HG03520 (cell line): ENCODE results near the gene FABP1.

Experiments
- ATAC-seq: cut with Tn5 transposase; IDR thresholded peaks from one replicate; pipeline ENCODE4 v1.9.1; 2021; ENCODE audit warnings: mild to moderate bottlenecking, moderate library complexity; ENCODE audit not compliant: unreplicated experiment

The FABP1 gene

GRCh38 chr2:88116669-88117432 is 11.0 kb downstream of the FABP1 start:
- ATAC-seq = no peak

GRCh38 chr2:88115825-88116518 is 11.9 kb downstream of the FABP1 start:
- no peak for ATAC-seq

GRCh38 chr2:88114889-88115288 is 13.0 kb downstream of the FABP1 start:
- ATAC-seq = no peak

DNA sequence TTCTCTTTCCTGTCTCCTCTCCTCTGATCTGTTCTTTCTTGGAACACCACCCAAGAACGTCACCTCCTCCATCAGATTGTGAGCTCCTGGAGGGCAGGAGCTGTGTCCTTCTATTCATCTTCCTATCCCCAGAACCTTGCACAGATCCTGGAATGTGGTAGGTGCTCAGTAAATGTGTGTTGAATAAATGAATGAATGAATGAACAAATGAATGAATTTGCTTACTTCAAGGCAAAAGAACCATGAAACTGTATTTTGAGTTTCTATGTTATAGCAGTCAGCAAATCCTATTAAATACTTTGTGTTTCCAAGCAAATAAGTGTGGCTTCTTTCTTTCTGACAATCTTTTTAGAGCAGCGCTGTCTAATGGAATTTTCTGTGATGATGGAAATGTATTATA is 14.8 kb downstream of the FABP1 start:
- ATAC-seq = no peak

GRCh38 chr2:88110830-88111229 is 17.0 kb downstream of the FABP1 start:
- ATAC-seq = no peak

DNA sequence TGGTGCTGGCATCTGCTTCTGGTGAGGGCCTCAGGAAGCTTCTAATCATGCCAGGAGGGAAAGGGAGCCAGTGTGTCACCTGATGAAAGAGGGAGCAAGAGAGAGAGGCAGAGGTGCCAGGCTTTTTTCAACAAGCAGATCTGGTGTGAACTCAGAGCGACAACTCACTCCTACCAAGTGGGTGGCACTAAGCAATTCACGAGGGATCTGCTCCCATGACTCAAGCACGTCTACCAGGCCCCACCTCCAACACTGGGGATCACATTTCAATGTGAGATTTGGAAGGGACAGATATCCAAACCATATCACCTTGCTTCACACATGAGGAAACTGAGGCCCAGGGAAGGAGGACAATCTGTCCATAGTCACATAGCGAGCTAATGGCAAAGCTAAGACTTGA is 19.1 kb downstream of the FABP1 start:
- ATAC-seq = no peak

DNA sequence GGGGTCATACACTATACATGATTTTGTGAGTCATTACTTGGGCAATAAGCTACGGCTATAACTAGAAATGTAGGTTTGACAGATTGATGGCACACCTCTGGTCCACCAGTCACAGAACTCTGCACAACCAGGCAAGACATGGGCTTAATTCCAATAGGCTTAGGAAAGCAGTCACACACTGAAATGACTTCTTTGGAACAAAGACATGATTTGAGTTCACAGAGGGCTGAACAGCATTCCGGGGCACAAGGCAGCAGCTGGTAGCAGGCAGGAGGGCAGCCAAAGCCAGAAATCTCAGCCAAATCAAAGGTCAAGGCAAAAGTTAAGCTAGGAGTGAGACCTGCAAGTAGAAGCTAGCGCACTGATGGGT is 27.4 kb downstream of the FABP1 start:
- no peak for ATAC-seq

DNA sequence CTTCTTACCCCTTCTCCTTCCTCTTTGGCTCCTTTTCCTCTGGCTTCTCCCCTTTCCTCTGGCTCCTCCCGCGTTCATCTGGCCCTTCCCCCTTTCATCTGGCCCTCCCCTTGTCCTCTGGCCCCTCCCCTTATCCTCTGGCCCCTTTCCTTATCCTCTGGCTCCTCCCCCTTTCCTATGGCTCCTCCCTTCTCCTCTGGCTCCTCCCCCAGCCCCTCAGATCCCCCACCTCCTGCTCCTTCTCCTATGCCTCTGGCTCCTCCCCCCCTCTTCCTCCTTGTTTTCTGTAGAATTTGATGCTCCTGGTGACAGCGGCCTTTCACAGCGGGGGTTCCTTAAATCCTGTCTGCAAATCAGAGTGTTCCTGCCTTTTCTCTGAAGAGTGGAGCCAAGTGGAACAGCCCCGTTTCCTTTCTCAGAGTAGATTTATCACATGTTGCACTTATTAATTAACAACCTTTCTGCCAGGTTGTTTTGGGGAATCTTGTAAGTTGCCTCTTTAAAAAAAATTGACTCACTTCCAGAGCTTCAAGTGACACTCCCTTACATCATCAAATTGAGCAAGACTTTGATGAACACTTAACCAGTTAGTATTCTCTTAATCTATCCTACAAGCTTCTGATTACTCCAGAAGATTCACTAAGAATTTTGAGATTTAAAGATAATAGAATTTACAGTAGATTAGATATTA is 27.9 kb downstream of the FABP1 start:
- no peak for ATAC-seq

GRCh38 chr2:88098558-88098900 is 29.3 kb downstream of the FABP1 start:
- no peak for ATAC-seq

GRCh38 chr2:88097891-88098557 is 29.8 kb downstream of the FABP1 start:
- ATAC-seq = no peak

DNA sequence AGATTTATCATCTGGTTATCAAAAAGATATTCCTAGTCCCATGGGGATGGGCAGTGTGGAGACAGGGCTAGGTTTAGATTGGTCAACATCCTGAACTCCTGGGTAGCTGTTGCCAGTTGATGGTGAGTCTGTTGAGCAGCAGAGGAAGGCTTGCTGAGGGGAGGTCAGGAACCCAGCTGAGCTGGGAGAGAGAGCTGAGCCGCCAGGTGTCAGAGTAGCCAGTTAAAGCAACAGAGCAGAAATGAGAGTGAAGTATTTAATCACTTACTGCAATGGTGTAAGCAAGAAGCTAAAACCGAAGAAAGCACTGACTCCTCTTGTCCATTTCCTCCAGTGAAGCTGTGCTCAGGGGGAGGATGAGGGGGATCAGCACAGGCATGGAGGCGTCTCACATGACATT is 30.7 kb downstream of the FABP1 start:
- ATAC-seq = no peak

DNA sequence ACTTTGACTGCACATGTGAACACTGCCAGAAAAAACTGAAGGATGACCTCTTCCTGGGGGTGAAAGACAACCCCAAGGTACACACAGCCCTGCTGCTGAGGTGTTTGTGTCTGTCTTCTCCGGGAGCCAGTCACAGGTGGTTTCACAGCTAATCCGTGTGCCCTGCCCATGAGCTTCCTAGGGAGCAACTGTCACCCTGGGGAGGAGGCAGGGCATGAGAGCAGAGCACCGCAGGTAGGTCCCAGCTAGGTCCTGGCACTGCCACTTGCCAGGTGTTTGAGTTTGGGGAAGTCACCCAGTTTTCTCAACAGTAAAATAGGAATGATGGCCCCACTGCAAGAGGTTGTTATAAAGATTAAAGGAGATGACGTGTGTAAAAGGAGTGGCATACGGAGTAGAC is 31.2 kb downstream of the FABP1 start:
- ATAC-seq = no peak

DNA sequence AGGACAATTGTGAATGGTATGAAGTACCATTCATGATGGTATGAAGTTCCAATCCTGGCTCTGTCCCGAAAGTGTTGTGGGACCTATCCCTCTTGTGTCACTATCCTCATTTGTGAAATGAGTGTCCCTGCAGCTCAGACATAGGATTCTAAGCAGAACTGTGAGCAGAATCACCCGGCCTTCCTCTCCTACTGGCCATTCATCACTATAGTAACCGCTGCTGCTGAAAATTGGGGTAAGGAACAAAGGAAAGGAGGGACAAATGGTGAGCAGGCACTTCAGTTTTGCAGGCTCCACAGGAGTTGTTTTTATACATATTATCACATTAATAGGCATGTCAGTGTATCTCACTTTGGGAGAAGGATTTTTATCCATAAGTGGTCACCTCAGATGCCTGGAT is 32.8 kb downstream of the FABP1 start:
- no peak for ATAC-seq

DNA sequence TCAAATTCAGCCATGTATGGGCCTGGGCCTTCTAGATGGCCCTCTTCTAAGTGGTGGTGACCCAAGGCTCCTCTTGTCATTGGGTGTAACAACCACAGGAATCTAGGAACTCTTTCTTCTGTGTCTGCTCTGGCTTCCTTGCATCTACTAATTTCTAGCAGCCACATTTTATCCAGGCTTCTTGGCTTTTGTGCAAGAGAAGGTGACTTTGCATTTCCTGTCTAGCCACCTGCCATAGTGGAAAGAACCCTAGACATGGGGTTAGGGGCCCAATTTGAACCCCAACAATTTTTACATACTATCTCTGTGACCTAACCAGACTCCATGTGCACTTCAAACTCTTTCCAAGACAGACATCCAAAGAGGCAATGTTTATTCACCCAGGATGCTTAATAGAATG is 35.1 kb downstream of the FABP1 start:
- no peak for ATAC-seq

DNA sequence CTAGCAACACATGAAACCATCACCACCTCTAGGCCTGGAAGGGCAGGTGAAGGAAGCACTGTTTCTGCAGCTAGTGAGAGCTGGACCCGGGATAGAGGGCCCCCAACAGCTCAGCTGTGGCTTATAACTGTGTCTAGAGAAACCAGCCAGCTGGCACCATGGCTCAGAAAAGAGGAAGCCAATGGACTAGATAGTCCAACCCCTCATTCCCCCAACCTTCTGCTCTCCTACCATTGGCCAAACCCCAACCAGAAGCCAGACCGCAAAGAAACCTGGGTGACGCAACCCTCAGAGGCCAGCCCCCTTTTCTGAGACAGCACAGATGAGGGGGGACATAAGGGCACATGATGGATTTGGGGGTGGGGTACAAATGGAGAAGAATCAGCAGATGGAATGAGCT is 35.9 kb downstream of the FABP1 start:
- no peak for ATAC-seq

DNA sequence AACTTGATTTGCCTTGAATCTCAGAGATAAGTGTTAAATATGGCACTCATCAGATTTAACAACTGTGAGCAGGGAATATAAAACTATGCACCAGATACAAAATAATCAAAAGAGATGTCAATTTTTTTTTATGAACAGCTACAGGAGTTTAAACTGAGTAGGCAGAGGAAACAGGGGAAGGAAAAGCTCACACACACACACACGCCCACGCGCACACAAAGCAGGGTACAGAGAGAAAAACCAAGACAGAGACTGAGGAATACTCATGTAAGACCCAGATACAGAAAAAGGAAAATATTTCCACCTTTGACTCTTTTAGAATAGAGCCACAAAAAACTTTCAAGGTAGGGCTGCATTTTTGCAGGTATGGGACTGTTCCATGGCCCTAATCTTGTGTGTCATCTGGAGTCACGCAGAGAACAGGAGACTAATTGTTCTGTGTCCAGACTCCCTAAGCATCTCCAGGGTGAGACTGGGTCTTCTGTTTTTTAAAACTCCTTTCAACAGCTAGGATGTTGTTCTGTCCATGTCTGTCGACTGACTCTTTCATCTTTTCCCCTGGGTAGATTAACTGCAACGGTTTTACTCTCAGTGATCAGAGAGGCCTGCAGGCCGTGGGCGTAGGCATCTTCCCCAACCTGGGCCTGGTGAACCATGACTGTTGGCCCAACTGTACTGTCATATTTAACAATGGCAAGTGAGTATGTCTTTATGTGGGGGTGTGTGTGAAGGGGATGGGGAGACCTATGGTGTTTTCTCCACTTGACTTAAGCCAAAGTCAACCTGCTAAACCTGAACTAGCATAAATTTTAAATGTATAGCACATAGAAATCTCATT is 37.2 kb downstream of the FABP1 start:
- no peak for ATAC-seq

DNA sequence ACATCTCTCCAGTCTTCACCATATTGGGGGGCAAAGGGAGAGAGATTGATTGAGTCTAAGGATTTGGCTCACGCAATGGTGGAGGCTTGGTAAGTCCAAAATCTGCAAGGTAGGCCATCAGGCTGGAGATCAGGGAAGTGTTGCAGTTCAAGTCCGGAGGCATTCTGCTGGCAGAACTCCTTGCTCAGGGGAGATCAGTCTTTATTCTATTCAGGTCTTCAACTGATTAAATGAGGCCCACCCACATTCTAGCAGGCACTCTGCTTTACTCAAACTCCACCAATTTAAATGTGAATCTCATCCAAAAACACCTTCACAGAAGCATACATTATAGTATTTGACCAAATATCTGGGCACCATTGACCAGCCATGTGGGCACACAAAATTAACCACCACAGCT is 38.9 kb downstream of the FABP1 start:
- ATAC-seq = no peak

DNA sequence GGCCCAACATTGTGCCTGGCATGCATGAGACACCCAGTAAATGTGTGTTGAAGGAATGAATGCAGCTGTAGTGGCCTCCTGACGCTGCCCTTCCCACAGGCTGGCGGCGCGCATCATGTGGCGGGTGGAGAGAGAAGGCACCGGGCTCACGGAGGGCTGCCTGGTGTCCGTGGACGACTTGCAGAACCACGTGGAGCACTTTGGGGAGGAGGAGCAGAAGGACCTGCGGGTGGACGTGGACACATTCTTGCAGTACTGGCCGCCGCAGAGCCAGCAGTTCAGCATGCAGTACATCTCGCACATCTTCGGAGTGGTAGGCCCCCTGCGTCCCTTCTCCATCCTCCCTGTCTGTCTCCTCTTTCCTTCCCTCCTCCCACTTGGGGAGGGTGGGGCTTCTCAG is 40.1 kb downstream of the FABP1 start:
- no peak for ATAC-seq

- ATAC-seq = no peak
Measured at GRCh38 chr2:88087073-88087472, 40.8 kb downstream of the FABP1 start.

- no peak for ATAC-seq
Measured at GRCh38 chr2:88086401-88086800, 41.5 kb downstream of the FABP1 start.

- ATAC-seq = no peak
Measured at GRCh38 chr2:88085602-88086001, 42.3 kb downstream of the FABP1 start.
